ENCODE results near the gene FGF1.

FGF1 gene

DNA sequence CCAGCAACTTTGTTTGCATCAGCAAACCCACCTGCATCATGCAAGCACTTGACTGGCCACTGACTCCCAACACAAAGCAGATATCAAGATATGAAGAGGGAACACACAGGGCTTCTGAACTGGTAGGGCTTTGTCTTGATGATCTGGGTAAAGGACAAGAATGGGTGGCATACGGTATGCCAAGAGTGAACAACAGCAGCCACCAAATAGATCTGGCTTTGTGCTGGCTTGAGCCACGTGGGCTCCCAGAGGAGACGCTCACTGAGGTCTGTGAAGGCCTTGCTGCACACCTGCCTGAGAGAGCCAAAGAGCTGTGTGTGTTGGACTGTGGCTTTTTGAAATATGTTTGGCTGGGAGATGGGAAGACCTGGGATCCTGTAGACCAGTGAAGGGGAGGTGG is 43.5 kb downstream of the FGF1 start:
- TF ChIP-seq CTCF (IDR thresholded peaks at IDR 0.05; ENCODE audit: insufficient read depth, low read depth, low read length, missing control alignments), result no peak
- H3K4me3 ChIP-seq (ENCODE audit: low read length), result no peak overlapping the region
- DNase-seq (ENCODE audit: low read depth), result no peak

DNA sequence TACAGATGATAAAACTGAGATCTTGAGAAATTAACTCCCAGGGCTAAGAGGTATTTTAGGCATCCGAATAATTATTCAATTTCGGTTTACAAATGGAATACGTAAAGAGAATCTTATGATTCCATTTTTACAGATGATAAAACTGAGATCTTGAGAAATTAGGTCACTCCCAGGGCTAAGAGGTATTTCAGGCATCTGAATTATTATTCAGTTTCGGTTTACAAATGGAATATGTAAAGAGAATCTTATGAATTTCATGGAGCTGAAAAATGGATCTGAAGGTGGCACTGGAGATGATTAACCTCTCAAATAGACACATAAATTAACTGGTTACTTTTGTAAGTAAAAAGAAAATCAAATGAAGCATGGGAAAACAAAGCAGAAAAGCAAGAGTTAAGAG is 44.2 kb downstream of the FGF1 start:
- TF ChIP-seq CTCF (IDR thresholded peaks at IDR 0.05; ENCODE audit: insufficient read depth, low read depth, low read length, missing control alignments), result no peak
- DNase-seq (ENCODE audit: low read depth), result no peak
- H3K4me3 ChIP-seq (ENCODE audit: low read length), result no peak overlapping the region

DNA sequence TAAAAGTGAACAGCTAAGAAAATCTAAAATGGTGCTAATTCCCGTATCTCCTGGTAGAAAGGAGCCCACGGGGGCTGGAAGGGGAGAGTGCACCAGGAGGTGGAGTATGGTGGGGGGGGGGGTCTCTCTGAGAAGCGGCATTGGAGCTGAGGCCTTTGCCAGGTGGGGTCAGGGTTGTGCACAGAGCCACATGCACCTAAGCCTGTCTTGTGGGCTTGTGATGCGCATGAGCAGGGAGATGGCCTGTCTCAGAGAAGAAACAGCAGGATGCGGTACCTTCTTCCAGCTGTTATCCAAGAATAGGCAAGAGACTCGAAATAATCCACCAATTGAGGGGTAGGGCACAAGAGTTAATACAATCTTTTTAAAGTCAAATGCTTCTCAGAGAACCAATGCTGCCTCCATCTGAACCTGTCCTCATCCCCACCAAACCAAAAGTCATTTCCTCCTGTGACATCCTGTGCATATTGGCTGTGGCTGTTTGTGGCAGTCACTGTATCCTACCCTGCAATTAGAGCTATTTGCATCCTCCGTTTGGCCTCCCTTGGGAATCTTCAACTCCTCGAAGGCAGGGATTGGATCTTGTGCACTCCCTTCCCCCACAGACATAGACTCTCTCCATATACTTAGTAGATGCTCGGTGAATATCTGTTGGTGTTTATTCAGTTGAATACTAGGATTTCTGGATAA is 45.4 kb downstream of the FGF1 start:
- no peak overlapping the region for H3K4me3 ChIP-seq (ENCODE audit: low read length)
- no peak for DNase-seq (ENCODE audit: low read depth)
- TF ChIP-seq CTCF (IDR thresholded peaks at IDR 0.05; ENCODE audit: insufficient read depth, low read depth, low read length, missing control alignments), result no peak

DNA sequence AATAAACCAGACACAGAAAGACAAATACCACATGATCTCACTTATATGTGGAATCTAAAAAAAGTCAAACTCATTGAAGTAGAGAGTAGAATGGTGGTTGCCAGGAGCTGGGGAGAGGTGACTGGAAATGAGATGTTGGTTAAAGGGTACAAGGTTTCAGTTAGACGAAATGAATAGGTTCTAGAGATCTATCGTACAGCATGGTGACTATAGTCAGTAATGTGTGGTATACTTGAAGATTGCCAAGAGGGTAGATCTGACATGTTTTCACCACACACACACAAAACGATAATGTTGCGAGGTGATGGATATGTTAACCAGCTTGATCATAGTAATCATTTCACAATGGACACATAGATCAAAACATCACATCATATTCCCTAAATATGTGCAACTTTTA is 46.4 kb downstream of the FGF1 start:
- no peak overlapping the region for H3K4me3 ChIP-seq (ENCODE audit: low read length)
- no peak for DNase-seq (ENCODE audit: low read depth)
- no peak for TF ChIP-seq CTCF (IDR thresholded peaks at IDR 0.05; ENCODE audit: insufficient read depth, low read depth, low read length, missing control alignments)

DNA sequence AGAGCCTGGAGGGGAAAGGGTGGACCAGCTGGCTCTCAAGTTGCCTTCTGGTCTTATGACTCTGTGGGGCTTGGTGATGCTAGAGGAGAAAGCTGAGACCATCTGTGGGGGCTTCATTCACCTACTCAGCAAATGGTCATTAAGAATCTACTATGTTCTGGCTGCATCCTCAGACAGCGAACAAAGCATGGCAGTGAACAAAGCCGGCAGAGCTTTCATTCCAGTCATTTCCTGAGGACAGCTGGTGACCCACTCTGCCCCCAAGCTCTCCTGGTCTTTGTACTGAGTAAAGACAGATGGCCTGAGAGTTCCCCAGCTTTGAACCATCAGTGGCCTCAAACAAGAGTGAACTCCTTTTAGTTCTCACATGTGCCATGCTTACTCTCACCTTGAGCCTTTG is 48.0 kb downstream of the FGF1 start:
- H3K4me3 ChIP-seq (ENCODE audit: low read length), result no peak overlapping the region
- DNase-seq (ENCODE audit: low read depth), result no peak
- no peak for TF ChIP-seq CTCF (IDR thresholded peaks at IDR 0.05; ENCODE audit: insufficient read depth, low read depth, low read length, missing control alignments)

GRCh38 chr5:142636698-142637324 is 49.1 kb downstream of the FGF1 start:
- TF ChIP-seq CTCF (IDR thresholded peaks at IDR 0.05; ENCODE audit: insufficient read depth, low read depth, low read length, missing control alignments), result no peak
- DNase-seq (ENCODE audit: low read depth), result no peak
- no peak overlapping the region for H3K4me3 ChIP-seq (ENCODE audit: low read length)

DNA sequence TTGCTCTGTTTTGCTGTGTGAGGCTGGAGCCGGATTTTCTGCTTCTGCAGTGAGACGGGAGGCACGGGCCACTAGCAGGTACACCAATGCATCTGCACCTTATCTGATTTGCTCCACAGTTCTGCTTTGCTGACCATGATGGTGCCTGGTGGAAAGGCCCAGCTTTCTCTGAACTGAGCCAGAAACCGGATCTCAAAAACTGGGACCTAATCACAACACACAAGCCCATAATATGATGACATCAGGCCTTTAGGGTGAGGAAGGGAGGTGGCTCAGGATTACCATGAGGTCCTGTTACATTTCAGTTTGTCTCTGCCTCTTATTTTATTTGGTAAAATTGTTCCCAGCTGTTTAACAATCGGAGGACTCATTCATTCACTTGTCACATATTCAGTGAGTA is 49.8 kb downstream of the FGF1 start:
- H3K4me3 ChIP-seq (ENCODE audit: low read length), result no peak overlapping the region
- TF ChIP-seq CTCF (IDR thresholded peaks at IDR 0.05; ENCODE audit: insufficient read depth, low read depth, low read length, missing control alignments), result no peak
- no peak for DNase-seq (ENCODE audit: low read depth)

Measured in epithelial cell of esophagus (primary cell).